Activated effector memory CD4-positive, alpha-beta T cell treated with anti-CD3 and anti-CD28 coated beads, Interleukin-2, amount 50 U/mL, for 16 hours (primary cell): ENCODE data around the gene VPS11.
A peak's percentile ranks its signal among the peaks of the same experiment; 100 is the strongest.

Experiments used
- DNase-seq: peaks from one replicate; pipeline ENCODE4 v3.0.0-alpha.2; 2020

VPS11 gene

GRCh38 chr11:119084663-119085436 lies 17.2 kb downstream of the VPS11 start, which contains the start of gene HMBS:
TSS of gene HMBS (plus strand) at chr11:119084881. CDS start at chr11:119085034, 153 bp downstream.
- DNase-seq: peak; percentile 96

- DNase-seq: peak; percentile 79
These were observed 17.8 kb downstream of the VPS11 start for GRCh38 chr11:119085437-119085847.

DNA sequence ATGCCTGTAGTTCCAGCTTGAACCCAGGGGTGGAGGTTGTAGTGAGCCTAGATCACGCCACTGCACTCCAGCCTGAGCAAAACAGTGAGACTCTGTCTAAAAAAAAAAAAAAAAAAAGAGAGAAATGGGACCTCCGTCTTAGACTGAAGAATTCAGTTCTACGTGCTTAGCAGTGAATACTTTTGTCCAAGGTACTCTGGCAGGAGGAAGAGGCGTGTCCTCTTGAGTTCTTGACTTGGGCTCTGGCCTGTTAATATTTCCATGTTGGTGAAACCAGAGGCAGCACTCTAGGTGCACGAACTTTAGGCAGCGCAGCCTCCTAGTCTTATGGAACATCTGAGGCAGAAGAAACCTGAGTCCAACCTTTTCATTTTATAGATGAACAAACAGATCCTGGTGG lies 19.5 kb downstream of the VPS11 start:
- DNase-seq: no peak

DNA sequence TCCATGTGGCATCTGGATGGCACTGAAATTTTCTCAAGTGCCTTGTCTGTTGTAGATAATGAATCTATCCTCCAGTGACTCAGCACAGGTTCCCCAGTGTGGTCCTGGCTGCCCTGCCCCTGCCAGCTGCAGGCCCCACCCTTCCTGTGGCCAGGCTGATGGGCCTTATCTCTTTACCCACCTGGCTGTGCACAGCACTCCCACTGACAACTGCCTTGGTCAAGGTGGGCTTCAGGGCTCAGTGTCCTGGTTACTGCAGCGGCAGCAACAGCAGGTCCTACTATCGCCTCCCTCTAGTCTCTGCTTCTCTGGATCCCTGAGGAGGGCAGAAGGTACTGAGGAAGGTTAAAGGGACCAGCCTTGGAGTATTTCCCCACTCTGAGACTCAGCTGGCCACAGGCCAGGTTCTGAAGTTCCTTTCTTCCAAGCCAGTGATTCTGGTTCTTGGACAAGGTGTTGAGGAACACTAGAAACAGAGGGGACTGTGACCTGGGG lies 20.2 kb downstream of the VPS11 start:
- no peak for DNase-seq

- no peak for DNase-seq
These were observed 20.8 kb downstream of the VPS11 start for GRCh38 chr11:119088406-119088805.

GRCh38 chr11:119089319-119089718 lies 21.7 kb downstream of the VPS11 start:
- DNase-seq: no peak

DNA sequence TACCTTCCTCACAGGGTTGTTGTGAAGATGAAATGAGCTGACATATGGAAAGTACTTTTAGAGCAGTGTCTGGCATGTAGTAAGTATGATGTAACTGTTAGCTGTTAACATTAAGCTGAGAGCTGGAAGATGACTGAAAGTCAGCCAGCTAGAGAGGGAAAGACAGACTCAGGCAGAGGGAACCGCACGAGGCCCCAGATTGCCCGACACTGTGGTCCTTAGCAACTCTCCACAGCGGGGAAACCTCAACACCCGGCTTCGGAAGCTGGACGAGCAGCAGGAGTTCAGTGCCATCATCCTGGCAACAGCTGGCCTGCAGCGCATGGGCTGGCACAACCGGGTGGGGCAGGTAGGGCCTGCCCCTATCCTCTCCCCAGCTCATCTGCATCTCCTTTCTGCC lies 23.6 kb downstream of the VPS11 start:
- DNase-seq: no peak

GRCh38 chr11:119091966-119092879 lies 24.6 kb downstream of the VPS11 start:
- no peak for DNase-seq

GRCh38 chr11:119092880-119093842 lies 25.5 kb downstream of the VPS11 start:
- no peak for DNase-seq

DNA sequence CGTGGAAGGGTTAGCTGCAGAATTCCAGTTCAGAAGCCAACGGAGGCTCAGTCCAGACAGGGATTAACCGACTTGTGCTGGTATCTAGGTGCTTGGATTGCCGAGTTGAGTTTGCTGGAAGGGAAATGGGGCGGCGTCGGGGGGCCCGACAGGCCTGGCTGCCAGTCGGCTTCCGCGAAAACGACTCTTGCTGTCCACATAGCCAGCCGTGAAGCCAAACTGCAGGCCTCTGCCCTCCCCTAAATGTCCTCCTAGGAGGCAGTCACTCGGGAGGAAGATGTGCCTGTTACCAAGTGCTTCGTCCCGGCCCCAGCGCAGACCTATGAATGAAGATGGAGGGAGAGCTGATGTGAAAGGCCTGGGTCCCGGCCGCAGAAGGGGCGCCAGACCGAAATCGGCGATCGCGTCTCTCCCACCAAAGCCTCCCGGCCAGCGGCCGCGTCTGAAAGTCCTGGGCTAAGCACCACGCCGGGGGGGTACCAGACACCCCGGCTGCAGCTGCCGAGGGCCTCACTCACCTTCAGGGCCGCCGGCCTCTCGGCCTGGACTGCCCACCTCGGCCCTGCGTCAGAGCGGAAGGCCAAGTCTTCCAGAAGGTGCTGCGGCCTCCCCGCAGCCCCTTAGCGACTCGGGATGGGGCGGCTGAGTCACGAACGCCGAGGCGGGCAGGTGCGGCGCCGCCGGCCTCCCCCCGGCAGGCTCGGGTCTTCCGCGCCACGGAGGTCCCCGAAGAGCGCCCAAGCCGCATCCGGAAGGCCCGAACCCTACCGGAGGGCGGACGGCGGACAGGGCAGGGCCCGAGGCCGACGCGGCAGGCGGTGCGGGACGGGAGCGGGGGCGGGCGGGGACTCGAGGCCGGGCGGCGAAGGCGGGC lies 26.6 kb downstream of the VPS11 start:
- DNase-seq: peak; percentile 83

DNA sequence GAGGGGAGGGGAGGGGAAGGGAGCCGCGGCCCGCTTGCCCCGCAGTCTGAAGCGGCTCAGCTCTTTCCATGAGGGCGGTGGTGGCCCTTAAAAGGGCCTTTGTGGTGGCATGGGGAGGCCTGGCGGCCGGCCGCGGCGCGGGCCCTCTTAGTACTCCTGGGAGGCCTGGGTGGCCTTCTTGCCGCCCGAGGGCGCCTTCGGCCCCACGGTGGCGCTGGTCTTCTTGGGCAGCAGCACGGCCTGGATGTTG lies 27.1 kb downstream of the VPS11 start:
- peak; percentile 89 for DNase-seq

DNA sequence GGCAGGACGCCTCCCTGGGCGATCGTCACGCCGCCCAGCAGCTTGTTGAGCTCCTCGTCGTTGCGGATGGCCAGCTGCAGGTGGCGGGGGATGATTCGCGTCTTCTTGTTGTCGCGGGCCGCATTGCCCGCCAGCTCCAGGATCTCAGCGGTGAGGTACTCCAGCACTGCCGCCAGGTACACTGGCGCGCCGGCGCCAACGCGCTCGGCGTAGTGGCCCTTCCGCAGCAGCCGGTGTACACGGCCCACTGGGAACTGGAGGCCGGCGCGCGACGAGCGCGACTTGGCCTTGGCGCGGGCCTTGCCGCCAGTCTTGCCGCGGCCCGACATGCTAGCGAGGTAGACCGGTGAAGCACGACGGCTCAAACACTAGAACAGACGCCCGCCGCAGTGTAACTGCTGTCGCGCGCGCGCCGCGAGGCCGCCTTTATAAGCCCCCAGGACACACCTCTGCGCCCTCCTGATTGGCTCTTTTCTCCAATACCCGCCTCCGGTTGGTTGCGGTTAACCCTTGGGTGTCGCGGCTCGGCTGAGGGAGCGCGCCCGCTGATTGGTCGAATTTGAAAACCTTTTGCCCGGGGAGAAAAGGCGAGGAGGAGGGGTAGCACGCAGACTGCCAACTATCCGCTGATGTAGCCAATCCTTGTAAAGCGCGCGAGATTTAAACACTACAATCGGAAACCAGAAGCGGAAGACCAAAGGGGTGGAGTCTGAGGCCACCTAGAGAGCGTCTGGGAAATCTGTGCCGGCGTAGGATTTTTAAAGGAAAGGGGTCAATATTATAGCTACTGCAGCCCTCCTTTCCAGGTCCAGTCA lies 27.7 kb downstream of the VPS11 start:
- peak; percentile 100 for DNase-seq

- DNase-seq: no peak
These were observed 32.1 kb downstream of the VPS11 start for GRCh38 chr11:119099711-119100110.

DNA sequence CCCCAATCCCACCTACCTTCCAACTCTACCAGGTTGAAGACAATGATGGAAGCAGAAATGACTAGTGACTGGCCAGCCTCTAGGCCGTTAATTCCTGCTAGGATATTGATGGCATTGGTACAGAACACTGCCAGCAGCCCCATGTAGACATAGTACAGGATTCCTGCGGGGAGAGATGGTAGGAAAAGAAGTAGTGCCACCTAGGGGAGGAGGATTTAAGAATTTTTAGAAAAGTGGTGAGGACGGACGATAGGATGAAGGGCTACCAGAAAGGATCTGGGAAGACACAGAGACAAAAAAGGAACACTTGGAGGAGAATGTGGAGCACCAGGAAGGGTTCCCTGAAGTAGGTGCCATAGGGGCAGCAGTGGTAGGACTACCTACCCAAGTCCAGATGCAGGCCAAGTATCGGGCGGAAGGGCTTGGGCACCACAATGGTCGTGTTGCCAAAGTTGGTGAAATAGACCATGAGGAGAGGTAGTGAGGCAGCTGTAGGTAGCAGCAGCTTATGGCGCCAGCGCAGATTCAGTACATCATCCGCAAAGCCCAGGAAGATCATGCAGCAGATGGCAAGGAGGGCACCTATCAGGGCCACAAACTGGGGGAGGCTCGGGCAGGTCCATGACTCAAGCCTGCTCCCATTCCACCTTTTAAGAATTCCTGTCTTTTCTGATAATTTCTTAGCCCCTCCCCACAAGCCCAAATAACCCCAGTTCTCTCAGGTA lies 32.8 kb downstream of the VPS11 start:
- no peak for DNase-seq

DNA sequence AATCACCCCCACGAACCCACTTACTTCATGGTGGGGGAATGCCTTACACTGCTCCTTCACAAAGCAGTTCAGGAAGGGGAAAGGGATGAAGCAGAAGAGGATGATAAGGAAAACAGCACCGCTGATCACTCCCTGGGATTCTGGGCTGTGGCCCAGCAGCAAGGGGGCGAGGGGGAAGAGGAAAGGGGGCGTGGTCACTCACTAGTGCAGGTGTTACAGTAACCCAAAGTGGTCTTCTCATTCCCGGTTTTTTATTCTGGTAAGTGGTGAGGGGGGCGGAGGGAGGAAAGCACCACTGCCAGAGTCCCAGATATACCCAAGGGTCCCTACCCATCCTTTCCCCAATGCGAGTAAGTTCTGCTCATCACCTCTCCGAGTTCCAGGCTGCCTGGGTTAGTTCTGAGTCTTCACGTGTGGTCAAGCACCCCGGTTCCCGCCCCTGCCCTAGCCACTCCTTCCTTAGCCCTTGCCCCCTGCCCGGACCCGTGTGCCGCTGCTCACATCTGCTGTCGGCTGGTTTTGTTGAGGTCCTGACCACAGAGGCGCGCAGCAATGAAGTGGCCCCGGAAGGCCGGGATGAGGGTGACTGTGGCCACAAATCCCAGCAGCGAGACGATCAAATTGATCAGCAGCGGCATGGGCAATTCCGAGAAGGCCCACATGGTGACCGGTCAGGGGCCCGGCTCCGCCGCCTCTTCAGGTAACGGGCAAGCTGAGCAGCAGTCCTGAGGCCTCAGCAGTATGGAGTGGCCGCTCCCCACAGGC lies 33.6 kb downstream of the VPS11 start:
- DNase-seq: no peak

GRCh38 chr11:119101759-119102423 lies 34.3 kb downstream of the VPS11 start, which contains the start of gene DPAGT1:
TSS of gene DPAGT1 (minus strand) at chr11:119101853. CDS start at chr11:119101655, 198 bp downstream.
- DNase-seq: peak; percentile 94

DNA sequence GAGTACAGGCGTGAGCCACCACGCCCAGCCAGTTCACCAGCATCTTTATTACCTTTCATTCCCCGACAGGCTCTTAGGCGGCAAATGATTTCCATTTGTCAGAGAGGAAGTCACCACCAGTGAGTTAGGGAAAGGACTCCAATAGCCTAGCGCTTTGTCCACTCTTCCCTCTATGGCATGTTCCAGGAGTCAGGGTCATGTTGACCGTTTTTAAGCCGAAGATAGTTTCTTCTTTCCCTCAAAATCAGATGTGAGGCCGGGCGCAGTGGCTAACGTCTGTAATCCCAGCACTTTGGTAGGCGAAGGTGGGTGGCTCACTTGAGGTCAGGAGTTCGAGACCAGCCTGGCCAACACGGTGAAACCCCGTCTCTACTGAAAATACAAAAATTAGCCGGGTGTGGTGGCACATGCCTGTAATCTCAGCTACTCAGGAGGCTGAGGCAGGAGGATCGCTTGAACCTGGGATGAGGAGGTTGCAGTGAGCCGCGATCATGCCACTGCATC lies 35.6 kb downstream of the VPS11 start:
- DNase-seq: peak; percentile 30

GRCh38 chr11:119103793-119104192 lies 36.2 kb downstream of the VPS11 start:
- no peak for DNase-seq
